ENCODE measurements around the gene AQP4. TPM values are rescaled to one million over a fixed set of nuclear protein-coding genes. Genes with fewer than 3 reads are reported as not detected.

Gene AQP4
- total and polyA plus RNA-seq, 4 donors = 0.07 to 0.42 (median 0.34) TPM

DNA sequence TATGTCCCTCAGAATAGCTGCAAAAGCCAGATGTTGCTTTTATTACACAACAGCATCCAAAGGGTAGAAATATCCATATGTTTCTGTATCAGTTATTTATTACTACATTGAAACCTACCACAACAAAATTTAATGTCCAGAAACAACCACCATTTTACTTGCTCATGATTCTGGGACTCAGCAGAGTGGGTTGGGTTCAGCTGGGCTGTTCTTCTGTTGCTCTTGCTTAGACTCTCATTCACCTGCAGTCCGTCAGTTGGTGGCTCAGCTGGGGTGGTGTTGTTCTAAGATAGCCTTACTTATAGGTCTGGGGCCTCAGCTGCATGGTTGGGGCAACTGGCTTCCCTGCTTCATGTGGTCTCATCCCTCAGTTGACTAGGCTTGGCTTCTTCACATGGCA, 21.7 kb downstream of the AQP4 start:
- TF ChIP-seq RXRA (IDR thresholded peaks at IDR 0.05) (no peak), SP1 (IDR thresholded peaks at IDR 0.05) (no peak), NR2F2 (IDR thresholded peaks at IDR 0.05) (no peak), ZBTB33 (IDR thresholded peaks at IDR 0.05) (no peak), TAF1 (conservative IDR thresholded peaks at IDR 0.05) (no peak), YY1 (IDR thresholded peaks at IDR 0.05) (no peak), EGR1 (IDR thresholded peaks at IDR 0.05; ENCODE audit: low read depth in 2 of 2) (no peak), RAD21 (IDR thresholded peaks at IDR 0.05) (no peak), REST (IDR thresholded peaks at IDR 0.05) (no peak), FOXA1 (IDR thresholded peaks at IDR 0.05) (no peak), CTCF (IDR thresholded peaks at IDR 0.05; ENCODE audit: low read depth, low read length, missing input control) (no peak), GABPA (IDR thresholded peaks at IDR 0.05 in 1 of 2, conservative IDR thresholded peaks at IDR 0.05 in 1 of 2) (no peak), ATF3 (IDR thresholded peaks at IDR 0.05) (no peak), FOXA2 (IDR thresholded peaks at IDR 0.05) (no peak), HNF4G (IDR thresholded peaks at IDR 0.05) (no peak)
- TF ChIP-seq, protein P1, sequence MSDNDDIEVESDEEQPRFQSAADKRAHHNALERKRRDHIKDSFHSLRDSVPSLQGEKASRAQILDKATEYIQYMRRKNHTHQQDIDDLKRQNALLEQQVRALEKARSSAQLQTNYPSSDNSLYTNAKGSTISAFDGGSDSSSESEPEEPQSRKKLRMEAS (IDR thresholded peaks at IDR 0.05) = no peak
- no peaks in the 10 kb centered on the region for H3K36me3 ChIP-seq (ENCODE audit: control insufficient read depth in 4 of 4, insufficient read depth in 3 of 4, low read depth in 1 of 4, low read length in 3 of 4)
- H3K4me1 ChIP-seq (ENCODE audit: control insufficient read depth in 4 of 4, insufficient read depth in 4 of 4, low read length in 3 of 4) = no peaks in the 10 kb centered on the region
- no peak overlapping the region for H3K4me3 ChIP-seq (ENCODE audit: low read depth in 1 of 3, low read length in 3 of 3)
- H3K9ac ChIP-seq (ENCODE audit: low read depth in 1 of 2, low read length in 2 of 2) = no peak overlapping the region
- peaks cover 0 to 3% (median 0%) of the 10 kb centered on the region in 4 donors for H3K27me3 ChIP-seq (ENCODE audit: control insufficient read depth in 4 of 4, insufficient read depth in 4 of 4, low read length in 3 of 4)
- H3K9me3 ChIP-seq (ENCODE audit: control insufficient read depth in 4 of 4, low read length in 3 of 4) = peaks cover 0 to 4% (median 0%) of the 10 kb centered on the region in 4 donors
- WGBS = 92% methylated on average over 1 of the region's 1 CpG
- H3K27ac ChIP-seq (ENCODE audit: low read depth in 1 of 2, low read length in 2 of 2) = no peak overlapping the region
- DNase-seq (ENCODE audit: low spot score) = no peak

DNA sequence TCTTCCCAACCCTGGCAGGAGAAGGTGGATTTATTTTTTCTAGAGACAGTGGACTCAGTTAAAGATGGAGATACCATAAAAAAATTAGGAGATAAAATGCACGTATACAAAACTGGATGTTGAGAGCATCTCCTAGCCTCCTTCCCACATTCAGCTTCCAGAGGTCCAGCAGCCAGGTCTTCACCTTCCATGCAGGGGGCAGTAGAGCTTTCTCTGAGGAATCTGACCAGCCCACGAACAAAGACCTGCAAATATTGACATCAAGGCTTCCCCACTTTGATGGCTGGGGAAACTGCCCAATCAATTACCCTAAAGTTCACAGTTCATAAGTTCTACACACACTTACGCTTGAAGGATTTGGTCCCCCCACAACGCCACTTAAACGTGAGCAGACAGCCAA, 24.5 kb downstream of the AQP4 start:
- Histone ChIP-seq H3K27me3 (ENCODE audit: control insufficient read depth in 4 of 4, insufficient read depth in 4 of 4, low read length in 3 of 4) (no peaks in the 10 kb centered on the region), H3K9ac (ENCODE audit: low read depth in 1 of 2, low read length in 2 of 2) (no peak overlapping the region), H3K9me3 (ENCODE audit: control insufficient read depth in 4 of 4, low read length in 3 of 4) (peaks cover 0 to 4% (median 0%) of the 10 kb centered on the region in 4 donors), H3K36me3 (ENCODE audit: control insufficient read depth in 4 of 4, insufficient read depth in 3 of 4, low read depth in 1 of 4, low read length in 3 of 4) (no peaks in the 10 kb centered on the region), H3K4me1 (ENCODE audit: control insufficient read depth in 4 of 4, insufficient read depth in 4 of 4, low read length in 3 of 4) (no peaks in the 10 kb centered on the region), H3K27ac (ENCODE audit: low read depth in 1 of 2, low read length in 2 of 2) (no peak overlapping the region), H3K4me3 (ENCODE audit: low read depth in 1 of 3, low read length in 3 of 3) (no peak overlapping the region)
- 48% methylated on average over 5 of the region's 5 CpGs for WGBS
- DNase-seq (ENCODE audit: low spot score) = no peak
- TF ChIP-seq YY1 (IDR thresholded peaks at IDR 0.05) (no peak), CTCF (IDR thresholded peaks at IDR 0.05; ENCODE audit: low read depth, low read length, missing input control) (peak; percentile 8), RAD21 (IDR thresholded peaks at IDR 0.05) (peak; percentile 26 to 29)

All from liver (tissue), 9 donors.